Ovary (tissue), 3 donors: ENCODE data around the gene CD70.

Source experiments
- CTCF ChIP-seq, 3 donors: fragments of 450-650 bp in 2 of 3; fragments of 200-600 bp in 1 of 3; IDR thresholded peaks; one replicate each; pipeline versions ENCODE4 v1.5.1 to v1.8.0; 2016 to 2022; ENCODE audit warnings: antibody characterized with exemption in 3 of 3, mild to moderate bottlenecking in 1 of 3
- POLR2A ChIP-seq: fragments of 450-650 bp; IDR thresholded peaks from one replicate; pipeline ENCODE4 v1.6.1; 2017; ENCODE audit warnings: antibody characterized with exemption, mild to moderate bottlenecking, moderate library complexity
- donor health status: DM: no; HTN: no; CAD: no.

GRCh38 chr19:6571167-6571566 lies 19.8 kb downstream of the CD70 start:
- no peak for TF ChIP-seq CTCF (IDR thresholded peaks at IDR 0.05)
- no peak for TF ChIP-seq POLR2A
